ENCODE results near the gene NAA11. TPM values are rescaled to one million over a fixed set of nuclear protein-coding genes. Genes with fewer than 3 reads are reported as not detected.

NAA11 gene
- total RNA-seq, 2 experiments from 2014 or later: not detected

GRCh38 chr4:79267671-79268070 is 58.2 kb downstream of the NAA11 start:
- no peak overlapping the region for H2AFZ ChIP-seq (ENCODE audit: low read length)
- H3K27ac ChIP-seq (ENCODE audit: low read depth, low read length, poor library complexity, severe bottlenecking): no peak overlapping the region
- no peaks in the 10 kb centered on the region for H3K79me2 ChIP-seq (ENCODE audit: insufficient read depth, low read depth, low read length)
- no peaks in the 10 kb centered on the region for H3K4me1 ChIP-seq (ENCODE audit: insufficient read depth, low read length, poor library complexity, severe bottlenecking)
- DNase-seq (ENCODE audit: low spot score): no peak
- H3K9me2 ChIP-seq (ENCODE audit: insufficient read depth, low read length): no peaks in the 10 kb centered on the region
- ChIA-PET CTCF (ENCODE audit: unreplicated experiment) (no interaction called here), POLR2A (no interaction called here)
- intact Hi-C loops (cut with micrococcal nuclease; ENCODE audit: unreplicated experiment): no loop called here
- H3K4me3 ChIP-seq (ENCODE audit: low read depth, low read length, poor library complexity, severe bottlenecking): no peak overlapping the region
- H3K9me3 ChIP-seq (ENCODE audit: low read length): no peaks in the 10 kb centered on the region
- no peaks in the 10 kb centered on the region for H4K20me1 ChIP-seq (ENCODE audit: insufficient read depth, low read length)
- BruUV-seq (replicated peaks): no TSS peak
- no peaks in the 10 kb centered on the region for H3K36me3 ChIP-seq (ENCODE audit: insufficient read depth, low read length)
- H3K4me2 ChIP-seq (ENCODE audit: low read length): no peak overlapping the region
- no peak for TF ChIP-seq EZH2phosphoT487 (IDR thresholded peaks at IDR 0.05; ENCODE audit: borderline replicate concordance, low read depth, low read length)
- no peak for TF ChIP-seq CTCF (conservative IDR thresholded peaks at IDR 0.05; ENCODE audit: low read length)

Other genes starting within 250 kb of the NAA11 start
- gene GK2, start 82.2 kb upstream of the NAA11 start, total RNA-seq (2014; rRNA removed; shearing (Covaris generic)): not detected in 2 replicates
- not detected in 2 replicates for gene GK2, start 82.2 kb upstream of the NAA11 start, total RNA-seq (2022)